Esophagus muscularis mucosa (tissue), 4 donors: ENCODE measurements around the gene PDE8B. TPM values are rescaled to one million over a fixed set of nuclear protein-coding genes. Genes with fewer than 3 reads are reported as not detected.

Source experiments
- DNase-seq: peaks from one replicate; pipeline ENCODE4 v3.0.0-alpha.2; 2017; ENCODE audit errors: extremely low spot score
- H3K27ac ChIP-seq, 4 donors: fragments of 200-600 bp; sonication (generic); replicated peaks in 1 of 4; 1 replicate in 3 of 4; 2 replicates in 1 of 4; pipeline ENCODE4 v1.5.1; 2016 to 2019; ENCODE audit warnings: mild to moderate bottlenecking in 1 of 4
- H3K27me3 ChIP-seq, 4 donors: fragments of 200-600 bp; sonication (generic); one replicate each; pipeline versions ENCODE4 v1.5.1 to v1.6.0; 2016 to 2019
- H3K36me3 ChIP-seq, 4 donors: fragments of 200-600 bp; sonication (generic); one replicate each; pipeline ENCODE4 v1.5.1; 2016 to 2019
- H3K4me1 ChIP-seq, 4 donors: fragments of 200-600 bp; sonication (generic); one replicate each; pipeline ENCODE4 v1.5.1; 2016 to 2019
- H3K4me3 ChIP-seq, 4 donors: fragments of 200-600 bp; sonication (generic); 1 replicate in 2 of 4; 2 replicates in 2 of 4; pipeline ENCODE4 v1.5.1; 2016 to 2019; ENCODE audit warnings: mild to moderate bottlenecking in 4 of 4, moderate library complexity in 1 of 4
- H3K9me3 ChIP-seq, 4 donors: fragments of 200-600 bp; sonication (generic); 1 replicate in 3 of 4; 2 replicates in 1 of 4; pipeline ENCODE4 v1.5.1; 2016 to 2019
- CTCF ChIP-seq, 3 experiments: fragments of 200-600 bp in 2 of 3; fragments of 450-650 bp in 1 of 3; sonication (generic) in 2 of 3; IDR thresholded peaks; one replicate each; pipeline ENCODE4 v1.5.1; 2017 to 2019; ENCODE audit warnings: antibody characterized with exemption in 3 of 3, mild to moderate bottlenecking in 2 of 3, moderate library complexity in 1 of 3
- EP300 ChIP-seq: sonication (generic); formaldehyde crosslinking; IDR thresholded peaks from one replicate; pipeline ENCODE4 v1.6.1; 2017; ENCODE audit warnings: antibody characterized with exemption
- POLR2A ChIP-seq: fragments of 450-650 bp; IDR thresholded peaks from one replicate; pipeline ENCODE4 v1.6.1; 2017; ENCODE audit warnings: antibody characterized with exemption, moderate library complexity, mild to moderate bottlenecking, low read depth
- POLR2AphosphoS5 ChIP-seq, 2 donors: sonication (generic); formaldehyde crosslinking; IDR thresholded peaks; one replicate each; pipeline ENCODE4 v1.6.1; 2017; ENCODE audit warnings: antibody characterized with exemption in 2 of 2
- WGBS: methylation state at CpG from one replicate; pipeline ENCODE4 v1.1.5; 2018; 5-methylcytosine and 5-hydroxymethylcytosine counted together
- intact Hi-C: fragments of 100-400 bp; cut with DNase I; formaldehyde crosslinking; loops from one replicate; pipeline ENCODE4 v1.15.1; 2023
- total RNA-seq, 4 donors: library from RNA; depleted of rRNA; stranded (reverse); fragments of >200 nt; gene quantifications; one replicate each; pipeline versions ENCODE4 v1.1.0 to v1.2.1, GENCODE V29; 2016

The PDE8B gene
- total RNA-seq, 4 donors from 2014 or later: 0.83 to 7.1 (median 1.5) TPM

DNA sequence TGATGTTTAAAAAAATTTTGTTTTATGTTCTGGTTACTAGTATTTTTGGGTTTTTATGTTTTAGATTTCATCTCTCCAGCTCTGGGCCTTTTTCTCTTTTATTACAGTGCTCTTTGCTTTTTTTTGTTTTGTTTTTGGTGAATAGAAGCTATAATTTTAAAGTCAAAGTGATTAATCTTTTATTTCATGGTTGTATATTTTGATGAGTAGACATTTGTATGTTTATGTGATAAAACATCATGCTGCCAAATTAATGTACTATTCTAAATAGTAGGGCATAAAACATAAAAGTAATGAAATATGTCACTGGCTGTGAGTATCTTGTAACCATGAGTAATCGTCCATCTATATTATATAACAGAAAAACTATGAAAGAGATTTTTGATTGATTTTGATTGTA, 93.9 kb downstream of the PDE8B start:
- 87% methylated on average over 1 of the region's 1 CpG for WGBS
- H3K27me3 ChIP-seq: no peaks in the 10 kb centered on the region
- H3K27ac ChIP-seq: no peak overlapping the region
- H3K36me3 ChIP-seq: no peaks in the 10 kb centered on the region
- intact Hi-C loops: no loop called here
- DNase-seq: no peak
- peaks cover 2 to 21% (median 20%) of the 10 kb centered on the region in 4 donors for H3K4me1 ChIP-seq
- H3K4me3 ChIP-seq: no peak overlapping the region
- TF ChIP-seq EP300 (no peak), POLR2AphosphoS5 (IDR thresholded peaks at IDR 0.05) (no peak), CTCF (IDR thresholded peaks at IDR 0.05) (no peak), POLR2A (no peak)
- H3K9me3 ChIP-seq: no peaks in the 10 kb centered on the region

DNA sequence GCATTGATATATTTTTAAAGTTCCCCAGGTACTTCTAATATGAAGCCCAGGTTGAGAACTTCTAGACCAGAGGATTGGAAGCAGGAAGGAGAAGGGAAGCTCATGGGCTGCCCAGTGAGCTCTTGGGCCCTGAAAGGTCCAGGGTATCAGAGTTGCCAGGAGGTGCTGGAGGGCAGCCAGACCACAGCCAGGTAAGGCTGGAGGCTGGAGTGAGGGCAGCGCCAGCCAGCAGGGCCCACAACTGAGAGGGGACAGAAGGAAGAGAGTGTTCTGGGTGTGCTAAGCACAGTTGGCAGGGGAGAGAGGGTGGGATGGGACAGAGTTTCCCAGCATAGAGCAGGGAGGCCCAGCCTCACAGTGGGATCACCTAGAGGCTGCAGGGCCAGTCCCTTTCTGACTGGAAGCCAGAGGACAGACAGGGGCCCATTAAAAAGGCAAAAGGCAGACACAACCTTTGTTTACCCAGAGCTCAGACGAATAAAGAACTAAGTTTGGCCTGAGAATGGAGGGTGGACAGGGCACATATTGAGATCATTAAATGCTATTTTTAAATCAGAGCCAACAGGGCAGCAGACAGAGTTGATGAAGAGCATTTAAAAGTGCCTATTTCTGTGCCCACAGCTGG, 94.9 kb downstream of the PDE8B start:
- Histone ChIP-seq H3K9me3 (no peaks in the 10 kb centered on the region), H3K27me3 (no peaks in the 10 kb centered on the region), H3K27ac (peak overlapping the region in 1 of 4 donors; percentile 35), H3K4me3 (no peak overlapping the region), H3K36me3 (no peaks in the 10 kb centered on the region), H3K4me1 (peaks cover 2 to 21% (median 20%) of the 10 kb centered on the region in 4 donors)
- intact Hi-C loops: no loop called here
- DNase-seq: no peak
- 58% methylated on average over 2 of the region's 2 CpGs for WGBS
- TF ChIP-seq POLR2A: no peak
- TF ChIP-seq EP300: no peak
- no peak for TF ChIP-seq CTCF (IDR thresholded peaks at IDR 0.05)
- TF ChIP-seq POLR2AphosphoS5 (IDR thresholded peaks at IDR 0.05): no peak

- Histone ChIP-seq H3K36me3 (no peaks in the 10 kb centered on the region), H3K27ac (no peak overlapping the region), H3K9me3 (no peaks in the 10 kb centered on the region), H3K4me1 (peaks cover 2 to 21% (median 20%) of the 10 kb centered on the region in 4 donors), H3K27me3 (no peaks in the 10 kb centered on the region), H3K4me3 (no peak overlapping the region)
- WGBS: 50% methylated on average over 3 of the region's 3 CpGs
- no peak for DNase-seq
- intact Hi-C loops: no loop called here
- TF ChIP-seq POLR2A (no peak), EP300 (no peak), CTCF (IDR thresholded peaks at IDR 0.05) (no peak), POLR2AphosphoS5 (IDR thresholded peaks at IDR 0.05) (no peak)
Observed at GRCh38 chr5:77305956-77306355, 95.5 kb downstream of the PDE8B start.

DNA sequence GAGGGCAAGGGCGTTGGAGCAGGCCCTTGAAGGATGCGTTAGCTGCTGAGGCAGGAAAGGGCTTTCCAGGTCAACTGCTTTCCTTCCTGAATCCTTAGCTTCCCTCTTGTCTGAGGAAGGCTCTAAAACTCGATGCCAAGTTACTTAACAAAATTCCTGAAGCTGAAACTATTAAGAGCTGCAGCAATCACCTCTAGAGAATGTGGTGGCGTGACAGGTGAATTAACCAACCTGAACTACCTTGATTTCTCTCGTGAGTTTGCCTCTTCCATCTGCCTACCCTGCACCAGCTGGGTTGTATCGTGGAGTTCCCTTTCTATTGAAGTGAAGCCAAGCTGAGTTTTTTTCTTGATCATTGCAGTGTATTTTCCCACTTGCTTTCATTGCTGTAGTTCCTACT, 96.1 kb downstream of the PDE8B start:
- no peaks in the 10 kb centered on the region for H3K36me3 ChIP-seq
- TF ChIP-seq EP300: no peak
- no peak for TF ChIP-seq POLR2A
- TF ChIP-seq CTCF (IDR thresholded peaks at IDR 0.05): no peak
- TF ChIP-seq POLR2AphosphoS5 (IDR thresholded peaks at IDR 0.05): no peak
- H3K27me3 ChIP-seq: no peaks in the 10 kb centered on the region
- no peak for DNase-seq
- H3K27ac ChIP-seq: no peak overlapping the region
- WGBS: 56% methylated on average over 6 of the region's 6 CpGs
- intact Hi-C loops: no loop called here
- no peaks in the 10 kb centered on the region for H3K9me3 ChIP-seq
- peaks cover 2 to 21% (median 19%) of the 10 kb centered on the region in 4 donors for H3K4me1 ChIP-seq
- H3K4me3 ChIP-seq: no peak overlapping the region
